Astrocyte of the cerebellum (primary cell): ENCODE results near the gene YTHDC2.

ENCODE experiments used
- DNase-seq: peaks from one replicate; pipeline ENCODE4 v3.0.0-alpha.2; 2011; ENCODE audit warnings: low read depth
- H3K4me3 ChIP-seq: 2 replicates; pipeline ENCODE4 v1.5.1; 2011; ENCODE audit warnings: mild to moderate bottlenecking, low read depth, low read length, moderate library complexity
- in situ Hi-C: cut with HindIII; loops from 2 replicates; pipeline ENCODE4 v1.10.0; 2017; ENCODE audit warnings: low sequenced_read_pairs
- TF ChIP-seq, protein P1 (sequence below): IDR thresholded peaks from 2 replicates; pipeline ENCODE4 v1.5.1; 2012; ENCODE audit warnings: low read length, low read depth, moderate library complexity, mild to moderate bottlenecking; ENCODE audit errors: missing control alignments

The YTHDC2 gene

DNA sequence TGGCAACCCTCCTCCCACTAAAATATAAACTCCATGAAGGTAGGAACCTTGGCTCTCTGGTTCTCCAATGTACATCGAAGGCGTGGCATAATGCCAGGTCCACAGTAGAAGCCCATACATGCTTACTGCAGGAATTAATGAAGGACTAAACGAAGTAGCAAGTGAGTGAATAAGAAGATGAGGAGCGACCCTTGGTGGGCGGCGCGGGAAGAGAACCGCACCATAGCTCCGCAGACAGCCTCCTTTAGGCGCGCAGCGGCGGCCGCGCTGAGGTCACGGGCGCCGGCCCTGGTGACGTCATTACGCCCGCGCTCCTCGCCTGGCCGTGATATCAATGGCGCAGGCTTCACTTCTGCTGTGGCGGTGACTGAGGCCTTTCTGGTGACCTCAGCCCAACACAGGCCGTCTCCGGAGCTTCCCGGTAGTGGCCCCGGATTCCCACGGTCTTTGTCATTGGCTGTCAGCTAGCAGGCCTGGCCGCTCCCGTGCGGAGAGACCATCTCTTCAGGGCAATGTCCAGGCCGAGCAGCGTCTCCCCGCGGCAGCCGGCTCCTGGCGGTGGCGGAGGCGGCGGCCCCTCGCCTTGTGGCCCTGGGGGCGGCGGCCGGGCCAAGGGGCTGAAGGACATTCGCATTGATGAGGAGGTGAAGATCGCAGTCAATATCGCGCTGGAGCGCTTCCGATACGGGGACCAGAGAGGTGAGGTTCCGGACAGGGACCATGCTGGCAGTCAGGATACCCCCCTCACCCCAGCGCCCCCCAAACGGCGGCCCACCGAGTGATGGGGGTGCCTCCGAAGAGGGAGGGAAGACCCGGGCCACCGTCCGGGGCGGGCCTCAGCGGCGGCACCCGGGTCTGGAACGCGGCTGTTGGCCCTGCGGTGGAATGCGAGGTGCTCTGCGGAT is at the start of gene YTHDC2:
TSS of gene YTHDC2 (plus strand) at position 311 of the 905 bp plus-strand sequence. CDS start at position 513, 202 bp downstream.
- DNase-seq = peak; percentile 53
- TF ChIP-seq, protein P1, sequence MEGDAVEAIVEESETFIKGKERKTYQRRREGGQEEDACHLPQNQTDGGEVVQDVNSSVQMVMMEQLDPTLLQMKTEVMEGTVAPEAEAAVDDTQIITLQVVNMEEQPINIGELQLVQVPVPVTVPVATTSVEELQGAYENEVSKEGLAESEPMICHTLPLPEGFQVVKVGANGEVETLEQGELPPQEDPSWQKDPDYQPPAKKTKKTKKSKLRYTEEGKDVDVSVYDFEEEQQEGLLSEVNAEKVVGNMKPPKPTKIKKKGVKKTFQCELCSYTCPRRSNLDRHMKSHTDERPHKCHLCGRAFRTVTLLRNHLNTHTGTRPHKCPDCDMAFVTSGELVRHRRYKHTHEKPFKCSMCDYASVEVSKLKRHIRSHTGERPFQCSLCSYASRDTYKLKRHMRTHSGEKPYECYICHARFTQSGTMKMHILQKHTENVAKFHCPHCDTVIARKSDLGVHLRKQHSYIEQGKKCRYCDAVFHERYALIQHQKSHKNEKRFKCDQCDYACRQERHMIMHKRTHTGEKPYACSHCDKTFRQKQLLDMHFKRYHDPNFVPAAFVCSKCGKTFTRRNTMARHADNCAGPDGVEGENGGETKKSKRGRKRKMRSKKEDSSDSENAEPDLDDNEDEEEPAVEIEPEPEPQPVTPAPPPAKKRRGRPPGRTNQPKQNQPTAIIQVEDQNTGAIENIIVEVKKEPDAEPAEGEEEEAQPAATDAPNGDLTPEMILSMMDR = peak; percentile 26
- peak within 1 kb of the TSS; percentile 65 for H3K4me3 ChIP-seq
- in situ Hi-C loops = no loop called here

DNA sequence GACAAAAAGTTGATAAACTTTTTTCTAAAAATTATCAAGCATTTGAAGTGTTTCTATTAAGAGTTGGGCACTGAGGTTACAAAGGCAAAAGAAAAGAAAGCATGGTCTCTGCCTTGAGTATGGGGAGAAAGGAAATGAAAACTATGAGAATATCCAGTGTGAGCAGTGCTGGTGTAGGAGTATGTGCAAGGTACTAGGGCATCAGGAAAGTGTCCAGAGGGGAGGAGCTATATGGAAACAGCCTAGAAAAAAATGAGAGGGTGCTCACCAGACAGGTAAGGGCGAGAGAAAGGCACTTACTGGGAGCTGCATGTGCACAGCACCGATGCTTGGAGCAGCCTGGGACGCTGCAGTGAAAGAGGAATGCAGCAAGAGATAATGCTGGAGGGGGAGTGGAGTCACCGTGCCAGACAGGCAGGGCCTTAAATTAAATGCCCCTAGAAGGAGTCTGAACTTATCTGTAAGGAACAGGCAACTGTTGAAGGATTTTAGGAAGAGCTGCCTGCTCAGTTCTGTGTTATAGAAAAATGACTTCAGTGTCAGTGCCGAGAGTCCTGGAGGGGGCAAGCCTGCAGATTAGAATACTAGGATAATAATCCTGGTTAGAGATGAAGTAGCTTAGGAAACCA is 39.3 kb upstream of the YTHDC2 start:
- no peak for DNase-seq
- in situ Hi-C loops = no loop called here
- TF ChIP-seq, protein P1 = no peak
- no peak overlapping the region for H3K4me3 ChIP-seq

DNA sequence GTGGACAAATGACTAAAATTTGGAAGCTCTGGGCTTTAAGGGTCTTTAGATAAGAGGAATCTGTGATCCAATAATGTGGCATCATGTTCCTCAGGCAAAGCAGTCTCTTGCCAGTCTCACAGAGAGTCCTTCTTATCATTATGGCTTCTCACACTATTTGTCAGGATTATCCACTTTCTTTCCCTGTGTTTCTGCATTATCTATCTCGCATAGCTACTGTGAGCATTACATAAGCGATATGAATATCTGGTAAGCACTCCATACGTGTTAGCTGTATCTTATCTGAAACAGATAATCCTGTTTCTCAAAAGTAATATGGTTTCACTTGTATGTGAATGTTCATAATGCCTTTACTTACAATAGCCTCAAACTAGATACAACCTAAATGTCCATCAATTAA is 34.8 kb upstream of the YTHDC2 start:
- in situ Hi-C loops = no loop called here
- TF ChIP-seq, protein P1 = no peak
- no peak overlapping the region for H3K4me3 ChIP-seq
- no peak for DNase-seq

DNA sequence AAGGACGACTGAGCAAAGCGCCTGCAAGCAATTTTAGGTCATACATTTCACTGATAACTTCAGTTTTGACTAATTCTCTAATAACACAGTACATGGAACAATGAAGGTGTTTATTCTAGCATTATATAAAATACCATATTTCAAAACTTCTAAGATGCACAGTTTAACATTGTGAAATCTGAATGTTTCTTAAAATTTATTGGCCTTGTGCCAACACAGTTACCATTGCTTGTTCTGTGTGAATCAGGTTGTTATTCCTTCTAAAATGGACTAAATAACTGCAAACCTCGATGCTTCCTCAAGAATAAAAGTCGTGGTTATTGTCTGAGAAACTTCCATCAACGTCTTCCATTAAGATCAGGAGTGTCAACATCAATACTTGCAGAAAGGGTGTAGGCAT is 33.3 kb upstream of the YTHDC2 start:
- in situ Hi-C loops = no loop called here
- TF ChIP-seq, protein P1 = no peak
- no peak for DNase-seq

DNA sequence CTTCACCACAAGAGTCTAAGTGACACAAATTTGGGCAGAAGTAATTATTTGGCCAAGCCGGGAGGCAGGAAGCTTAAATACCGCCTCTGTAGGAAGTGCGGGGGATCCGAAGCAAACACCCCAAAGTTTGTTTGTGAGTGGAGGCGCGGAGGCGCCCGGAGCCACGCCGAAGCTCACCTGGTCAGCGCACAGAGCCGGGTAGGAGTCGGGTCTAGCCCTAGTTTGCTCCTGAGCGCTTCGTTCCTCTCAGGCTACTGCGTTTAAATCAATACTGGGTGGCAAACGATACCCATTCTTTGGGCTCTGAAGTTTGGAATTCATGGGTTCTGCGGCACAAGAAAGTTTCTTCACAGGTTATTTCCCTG is 26.1 kb upstream of the YTHDC2 start:
- peak overlapping the region; percentile 90 for H3K4me3 ChIP-seq
- TF ChIP-seq, protein P1 = no peak
- DNase-seq = no peak
- in situ Hi-C loops = no loop called here

More for the DNA sequence above, 33.3 kb upstream of the YTHDC2 start:
- H3K4me3 ChIP-seq = no peak overlapping the region

DNA sequence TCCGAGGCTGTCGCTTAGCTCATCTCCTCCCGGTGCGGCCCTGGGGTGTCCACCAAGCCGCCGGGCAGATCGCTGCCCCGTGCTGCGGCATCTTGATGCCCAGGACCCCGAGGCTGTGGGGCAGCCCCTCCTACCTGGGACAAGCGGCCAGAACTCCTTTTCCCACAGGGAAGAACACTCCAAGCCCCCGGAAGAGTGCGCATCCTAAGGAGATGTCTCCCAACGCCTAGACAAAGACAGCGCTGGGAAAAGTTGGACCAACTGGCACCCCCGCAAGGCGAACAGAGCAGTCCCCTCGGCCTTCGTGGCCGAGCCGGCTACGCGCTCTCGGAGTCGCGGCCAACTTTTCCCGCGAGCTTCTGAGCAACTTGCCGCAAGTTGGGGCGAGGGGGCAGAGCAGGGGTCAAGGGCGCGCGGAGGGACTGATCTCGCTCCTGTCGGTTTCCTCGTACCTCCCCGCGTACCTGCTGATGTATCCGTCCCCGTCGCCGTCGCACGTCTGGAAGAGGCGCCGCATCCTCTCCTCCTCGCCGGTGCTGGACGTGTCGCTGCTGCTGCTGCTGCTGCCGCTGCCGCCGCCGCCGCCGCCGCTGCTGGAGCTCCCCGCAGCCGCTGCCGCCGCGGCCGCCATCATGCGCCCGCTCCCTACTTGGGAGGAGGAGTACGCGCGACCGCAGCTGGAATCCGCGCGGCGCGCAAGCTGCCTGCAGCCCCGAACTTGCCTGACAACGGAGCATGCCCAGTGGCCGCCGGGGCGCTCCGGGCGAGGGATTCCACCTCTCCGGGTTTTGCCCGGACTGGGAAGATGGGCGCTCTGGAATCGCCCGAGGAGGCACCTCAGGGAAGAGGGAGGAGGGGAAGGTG is 25.5 kb upstream of the YTHDC2 start, which contains the start of gene MCC:
TSS of gene MCC (minus strand) at position 673 of the 864 bp plus-strand sequence.
- DNase-seq = peak; percentile 81
- TF ChIP-seq, protein P1 = no peak
- peak within 1 kb of the TSS; percentile 90 for H3K4me3 ChIP-seq
- in situ Hi-C loops = no loop called here
